NOMO-1 (cell line): ENCODE results near the gene ACAA2.

Experiments
- DNase-seq, 2 experiments: peaks; one replicate each; lab custom pipeline; 2025; ENCODE audit not compliant: unreplicated experiment in 2 of 2; lab: John Stamatoyannopoulos, UW

ACAA2 gene

DNA sequence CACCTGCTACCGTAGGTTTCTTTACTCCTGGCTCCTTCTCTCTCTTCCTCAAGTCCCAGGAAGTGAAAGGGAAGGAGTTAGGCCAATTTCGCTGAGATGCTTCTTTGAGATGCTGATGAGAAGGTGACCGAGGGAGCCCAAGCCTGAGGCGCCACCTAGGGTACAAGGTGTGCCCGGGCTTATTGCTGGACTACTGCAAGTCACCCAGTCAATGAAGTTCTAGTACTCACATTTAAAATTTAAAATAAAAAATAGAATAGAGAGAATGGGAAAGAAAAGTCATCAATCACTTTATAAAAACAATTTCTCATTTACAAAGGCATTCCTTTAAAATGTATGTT lies 45.3 kb downstream of the ACAA2 start:
- DNase-seq = peak in 1 of 2 experiments; percentile 14

DNA sequence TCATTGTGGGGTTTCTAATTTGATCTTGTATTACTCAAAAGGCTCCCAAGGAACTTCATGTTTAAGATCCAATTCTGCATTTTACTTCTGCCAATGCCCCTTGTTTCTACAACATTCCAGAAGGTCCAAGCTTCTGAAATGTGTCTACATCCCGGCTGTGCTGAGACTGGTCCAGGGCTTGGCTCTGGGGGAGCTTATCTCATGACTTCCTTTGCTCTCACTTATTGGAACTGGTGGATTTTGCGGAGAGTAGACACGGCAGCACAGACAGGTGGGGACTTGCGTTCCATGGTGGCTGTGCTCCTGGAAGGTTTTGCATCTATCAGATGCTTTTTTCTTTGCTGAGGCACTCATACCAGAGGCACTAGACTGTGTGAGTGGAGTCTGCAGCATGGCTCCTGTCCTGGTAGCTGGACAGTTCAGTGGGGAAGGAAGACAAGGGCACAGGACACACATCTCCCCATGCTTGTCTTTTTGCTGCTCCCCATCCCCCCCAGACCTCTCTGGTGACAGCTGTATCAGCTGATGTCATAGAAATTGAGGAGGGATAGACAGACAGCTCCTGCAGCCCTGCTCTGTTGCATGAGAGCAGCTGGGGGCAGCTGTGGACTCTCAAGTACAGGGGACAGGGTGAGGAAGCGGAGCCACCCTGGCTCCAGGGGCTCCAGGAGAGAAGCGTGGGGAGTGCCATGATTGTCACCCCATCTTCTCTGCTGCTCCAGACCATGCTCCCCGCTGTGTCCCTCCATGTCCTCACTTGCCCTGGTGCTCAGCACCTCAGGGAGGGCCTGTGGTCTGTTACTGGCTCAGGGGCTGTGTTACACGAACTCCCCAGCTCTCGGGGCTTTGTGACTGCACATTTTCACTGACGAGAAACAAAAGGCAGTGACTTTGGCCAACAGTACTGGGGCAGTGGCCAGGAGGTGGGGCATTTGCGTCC lies 46.0 kb downstream of the ACAA2 start:
- no peak for DNase-seq

DNA sequence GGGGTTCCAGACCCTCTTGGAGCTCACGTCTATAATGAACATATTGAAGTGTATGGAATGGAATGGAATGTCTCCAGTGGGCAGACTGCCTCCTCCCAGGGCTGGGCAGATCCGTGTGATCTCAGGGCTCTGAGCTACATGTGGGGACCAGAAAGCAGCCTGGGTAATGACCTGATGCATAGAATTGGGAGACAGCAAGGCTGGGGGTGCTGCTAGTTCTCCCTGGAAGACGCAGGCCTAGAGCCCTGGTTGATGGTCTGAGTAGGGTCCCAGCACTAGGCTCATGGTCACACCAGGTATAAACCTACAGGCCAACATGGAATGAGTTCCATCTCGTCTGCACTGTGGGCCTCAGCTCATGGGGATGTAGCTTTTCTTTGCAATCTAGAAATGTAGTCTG lies 46.7 kb downstream of the ACAA2 start:
- DNase-seq = no peak

DNA sequence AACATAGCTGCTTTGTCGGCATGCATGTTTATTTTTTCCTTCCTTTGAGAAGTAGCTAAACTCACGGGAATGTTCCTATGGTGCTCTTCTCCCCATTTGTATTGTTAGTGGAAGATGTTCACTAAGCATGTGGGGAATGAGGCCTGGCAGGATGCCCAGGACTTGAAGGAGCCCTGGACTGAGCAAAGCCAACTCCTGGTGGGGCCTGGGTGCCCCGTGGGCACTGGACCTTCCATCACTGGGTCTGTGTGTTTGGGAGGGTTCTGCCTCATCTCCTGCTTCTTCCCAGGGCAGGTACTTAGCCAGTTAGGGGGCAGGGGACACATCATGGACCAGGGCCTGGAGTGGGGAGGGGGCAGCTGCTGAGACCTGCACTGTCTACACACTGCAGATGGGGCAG lies 49.3 kb downstream of the ACAA2 start:
- DNase-seq = no peak

DNA sequence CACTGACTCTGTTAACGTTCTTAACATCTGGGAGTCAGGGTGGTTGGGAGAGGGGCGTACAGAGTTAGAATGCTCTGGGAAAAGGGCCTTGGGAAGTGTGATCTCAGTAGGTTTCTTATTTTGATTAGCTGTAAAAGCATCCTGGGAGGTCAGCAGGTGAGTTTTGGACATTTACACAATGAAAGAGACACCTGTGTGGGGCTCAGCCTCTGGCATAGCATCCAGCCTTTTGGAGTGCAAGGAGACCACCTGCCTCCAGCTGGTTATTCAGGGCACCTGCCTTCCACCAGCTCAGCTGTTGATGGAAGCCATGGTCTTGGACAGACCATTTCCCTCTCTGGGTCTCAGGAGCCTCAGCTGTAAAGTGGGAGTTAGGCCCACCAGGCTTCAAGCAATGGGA lies 49.7 kb downstream of the ACAA2 start:
- DNase-seq = no peak

DNA sequence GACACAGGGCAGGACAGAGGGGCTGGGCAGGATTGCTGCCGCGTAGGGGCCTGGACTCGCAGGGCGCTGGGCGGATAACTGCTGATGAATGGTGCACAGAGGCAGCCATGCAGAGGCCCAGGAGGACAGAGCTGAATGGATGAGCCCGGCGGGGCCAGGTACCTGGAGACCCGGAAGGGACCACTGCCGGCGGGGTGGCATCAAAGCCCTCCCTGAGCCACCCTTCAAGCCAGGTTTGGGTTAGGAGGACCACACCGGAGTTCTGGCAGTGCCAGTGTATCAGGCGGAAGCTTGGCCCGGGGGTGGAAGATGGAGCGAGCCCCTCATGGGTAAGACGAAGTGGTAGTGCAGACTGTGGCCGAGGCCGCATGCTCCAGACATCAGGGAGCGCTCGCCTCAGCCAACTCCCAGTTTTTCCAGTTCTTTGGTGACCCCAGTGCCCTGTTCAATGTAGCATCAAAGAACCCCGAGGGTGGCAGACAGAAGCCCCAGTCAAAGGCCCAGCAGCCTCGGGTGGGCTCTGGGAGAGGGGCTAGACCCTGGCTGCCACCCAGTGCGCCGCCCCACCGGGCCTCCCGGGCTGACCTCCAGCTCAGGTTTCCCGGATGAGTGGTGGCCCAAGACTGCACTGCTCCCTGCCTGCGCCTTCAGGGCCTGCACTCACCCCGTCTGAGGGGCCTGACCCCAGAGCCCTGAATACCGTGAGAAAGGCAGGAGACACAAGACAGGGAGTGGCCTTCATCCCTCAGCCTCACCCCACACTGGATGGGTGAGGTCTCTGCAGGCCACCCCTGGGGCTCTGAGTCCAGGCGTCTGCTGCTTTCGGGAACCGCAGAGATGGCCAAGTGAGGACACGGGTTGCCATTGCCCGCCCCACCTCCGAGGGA lies 50.9 kb downstream of the ACAA2 start:
- DNase-seq = no peak

DNA sequence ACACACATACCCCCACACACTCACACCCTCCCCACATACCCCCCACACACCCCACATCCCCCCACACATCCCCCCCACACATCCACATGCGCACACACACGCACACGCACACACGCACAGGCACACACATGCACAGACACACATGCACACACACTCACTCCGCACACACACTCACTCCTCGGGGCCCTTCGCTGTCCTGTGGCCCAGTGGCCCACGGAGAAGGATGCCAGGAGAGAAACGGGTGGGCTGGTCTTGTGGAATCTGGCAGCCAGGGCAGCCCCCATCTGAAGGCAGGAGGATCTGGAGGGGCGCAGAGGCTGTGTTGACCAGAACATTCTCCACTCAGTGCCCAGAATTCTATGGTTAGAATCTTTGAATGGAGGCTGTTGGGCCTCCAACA lies 51.6 kb downstream of the ACAA2 start:
- no peak for DNase-seq

DNA sequence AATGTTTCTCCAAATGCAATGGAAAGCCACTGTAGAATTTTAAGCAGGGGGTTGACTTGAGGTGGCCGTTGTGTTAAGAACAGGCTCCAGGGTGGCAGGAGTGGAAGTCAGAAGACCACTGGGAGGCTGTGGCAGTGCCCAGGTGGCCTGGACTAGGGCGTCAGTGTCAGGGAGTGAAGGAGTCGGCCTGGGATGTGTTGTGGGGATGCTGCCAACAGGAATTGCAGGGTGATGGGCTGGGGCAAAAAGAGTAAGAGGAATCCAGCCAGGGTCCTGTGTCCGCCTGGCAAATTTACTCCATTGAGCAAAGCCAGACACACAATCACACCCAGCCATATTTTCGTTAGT lies 55.1 kb downstream of the ACAA2 start:
- DNase-seq = no peak

DNA sequence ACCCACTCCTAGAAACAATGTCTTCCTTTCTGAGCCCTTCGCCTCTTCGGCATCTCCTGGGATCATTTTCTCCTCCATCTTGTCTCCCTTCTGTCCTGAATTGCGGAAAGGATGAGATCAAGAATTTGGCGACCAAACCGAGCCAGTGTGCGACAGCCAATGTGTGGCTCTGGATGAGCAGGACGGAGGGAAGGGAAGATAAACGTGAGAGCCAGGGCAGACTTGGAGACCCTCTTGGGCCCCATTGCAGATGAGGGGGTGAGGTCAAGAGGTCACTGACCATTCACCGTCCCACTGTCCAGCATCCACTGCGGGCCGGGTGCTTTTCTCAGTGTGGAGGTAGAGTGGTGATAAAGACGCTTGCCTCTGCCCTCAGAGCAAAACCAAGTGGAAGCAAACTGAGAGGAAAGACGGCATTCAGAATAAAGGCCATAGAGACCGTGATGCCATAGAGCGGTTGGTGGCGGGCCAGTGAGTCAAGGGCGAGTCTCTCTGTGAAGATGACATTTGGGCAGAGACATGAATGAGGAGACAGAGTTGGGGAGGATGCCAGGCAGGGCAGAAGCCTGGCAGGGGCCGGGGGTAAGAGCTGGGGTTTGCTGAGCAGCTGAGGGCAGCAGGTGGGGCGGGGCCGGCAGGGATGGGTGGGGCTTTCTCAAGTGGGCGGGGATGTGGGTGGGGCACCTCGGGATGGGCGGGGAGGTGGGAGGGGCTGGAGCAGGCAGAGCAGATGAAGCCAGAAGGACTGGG lies 55.6 kb downstream of the ACAA2 start:
- no peak for DNase-seq

DNA sequence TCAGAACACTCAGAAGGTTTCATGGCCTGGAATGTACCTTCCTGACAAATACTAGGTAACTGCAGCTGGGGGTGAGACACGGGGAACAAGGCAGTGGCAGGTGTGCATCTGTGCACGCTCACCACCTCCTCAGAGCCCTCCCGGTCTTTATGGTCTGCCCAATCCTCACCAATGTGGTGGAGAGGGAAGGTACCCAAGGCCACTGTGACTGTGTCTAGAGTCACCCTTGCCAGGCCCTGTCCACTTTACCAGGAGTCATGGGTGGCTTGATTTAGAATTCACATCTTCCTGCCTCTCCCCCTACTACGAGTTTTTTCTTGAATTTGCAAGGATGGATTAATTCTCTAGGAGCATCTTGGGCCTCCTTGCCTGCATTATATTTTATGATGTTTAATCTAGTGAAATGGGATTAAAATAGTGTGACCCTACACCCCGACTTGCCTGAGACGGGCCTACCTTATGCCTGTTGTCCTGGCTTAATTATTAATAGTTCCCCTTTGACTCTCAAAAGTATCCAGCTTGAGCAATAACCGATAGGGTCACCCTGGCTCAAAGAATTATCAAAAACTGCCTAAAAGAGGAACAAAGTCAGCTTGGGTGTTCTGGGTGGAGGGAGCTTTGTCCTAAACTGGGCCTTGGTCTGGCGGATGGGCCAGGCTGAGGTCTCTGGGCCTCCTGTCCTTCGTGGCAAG lies 56.5 kb downstream of the ACAA2 start:
- peak; percentile 71 for DNase-seq

DNA sequence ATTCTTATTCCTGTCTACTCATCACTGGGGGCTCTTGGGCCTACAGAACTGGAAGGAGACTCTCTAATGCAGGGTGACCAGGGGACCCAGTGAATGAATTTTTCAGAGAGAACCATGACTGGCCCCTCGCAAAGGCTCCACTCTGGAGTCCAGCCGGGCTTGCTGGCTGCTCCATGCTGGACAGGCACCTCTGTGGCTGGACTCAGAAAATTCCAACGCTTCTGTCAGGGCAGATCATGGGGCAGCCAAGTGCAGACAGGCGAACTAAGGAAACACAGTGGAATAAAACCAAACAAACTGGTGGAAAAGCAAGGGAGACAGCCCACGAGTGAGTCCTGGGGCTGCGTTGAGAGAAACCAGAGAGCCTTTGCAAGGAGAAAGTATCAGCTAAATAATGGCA lies 57.2 kb downstream of the ACAA2 start:
- no peak for DNase-seq

DNA sequence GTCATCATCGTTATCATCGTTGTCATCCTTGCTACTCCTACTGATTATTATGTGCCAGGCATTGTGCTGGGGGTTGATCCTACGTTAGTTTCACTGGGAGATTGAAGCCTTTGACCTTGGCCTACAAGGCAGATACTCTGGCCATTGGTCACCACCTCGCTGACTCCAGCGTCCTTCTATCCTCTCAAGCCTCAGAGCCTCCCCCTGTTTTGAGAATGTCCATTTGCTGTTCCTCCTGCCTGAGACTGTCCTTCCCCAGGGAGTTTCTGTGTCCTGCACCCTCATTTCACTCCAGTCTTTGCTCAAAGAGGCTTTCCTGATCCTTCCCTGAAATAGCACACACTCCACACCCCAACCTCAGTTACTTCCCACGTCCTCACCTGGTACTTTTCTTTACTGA lies 57.8 kb downstream of the ACAA2 start:
- DNase-seq = no peak

DNA sequence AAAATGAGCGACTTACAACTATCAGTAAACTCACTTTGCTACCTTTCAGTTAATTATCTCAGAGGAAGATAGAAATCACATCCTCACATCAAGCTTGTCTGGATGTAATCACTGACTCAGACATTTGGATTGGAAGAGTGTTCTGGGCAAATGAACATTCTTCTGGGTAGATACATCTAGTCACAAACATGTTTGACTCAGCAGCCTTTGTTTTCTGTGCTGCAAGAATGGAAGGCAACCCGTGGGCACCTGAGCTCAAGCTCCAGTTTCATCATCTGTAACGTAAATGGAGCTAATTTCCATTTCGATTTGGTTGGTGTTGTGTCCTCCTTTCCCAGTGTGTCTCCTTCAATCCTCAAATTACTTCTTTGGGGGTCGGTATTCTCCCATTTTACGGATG lies 58.5 kb downstream of the ACAA2 start:
- no peak for DNase-seq

DNA sequence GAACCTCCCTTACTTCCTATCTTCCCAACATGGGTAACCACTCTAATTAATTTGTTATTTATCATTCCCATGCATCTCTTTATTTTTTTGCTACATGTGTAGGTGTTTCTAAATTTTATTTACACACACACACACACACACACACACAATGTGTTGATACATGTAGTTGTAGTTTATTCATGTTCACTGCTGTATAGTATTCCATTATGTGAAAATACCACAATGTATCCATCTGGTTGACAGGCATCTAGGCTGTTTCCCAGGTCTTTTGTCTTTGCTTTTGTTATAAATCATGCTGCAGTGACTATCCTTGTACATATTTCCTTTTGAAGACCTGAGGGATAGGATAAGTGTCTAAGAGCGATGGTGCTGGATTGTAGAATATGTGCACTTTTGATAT lies 59.7 kb downstream of the ACAA2 start:
- no peak for DNase-seq

DNA sequence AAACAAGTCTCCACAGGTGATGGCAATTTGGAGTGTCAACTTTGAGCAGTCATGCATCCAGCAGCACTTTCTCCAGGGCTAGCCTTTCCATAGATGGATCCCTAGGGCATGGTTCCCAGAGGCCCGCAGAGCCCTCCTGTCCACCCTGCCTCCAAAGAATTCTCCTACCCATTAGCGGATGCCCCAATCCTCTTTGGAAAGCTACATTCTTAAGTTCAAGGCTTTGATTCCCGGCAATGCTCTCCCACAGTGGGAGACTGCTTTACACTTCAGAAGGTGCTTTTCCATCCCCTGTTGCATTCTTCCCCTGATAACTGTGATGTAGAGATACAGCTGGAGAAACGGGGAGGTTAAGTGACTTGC lies 61.3 kb downstream of the ACAA2 start:
- DNase-seq = no peak

DNA sequence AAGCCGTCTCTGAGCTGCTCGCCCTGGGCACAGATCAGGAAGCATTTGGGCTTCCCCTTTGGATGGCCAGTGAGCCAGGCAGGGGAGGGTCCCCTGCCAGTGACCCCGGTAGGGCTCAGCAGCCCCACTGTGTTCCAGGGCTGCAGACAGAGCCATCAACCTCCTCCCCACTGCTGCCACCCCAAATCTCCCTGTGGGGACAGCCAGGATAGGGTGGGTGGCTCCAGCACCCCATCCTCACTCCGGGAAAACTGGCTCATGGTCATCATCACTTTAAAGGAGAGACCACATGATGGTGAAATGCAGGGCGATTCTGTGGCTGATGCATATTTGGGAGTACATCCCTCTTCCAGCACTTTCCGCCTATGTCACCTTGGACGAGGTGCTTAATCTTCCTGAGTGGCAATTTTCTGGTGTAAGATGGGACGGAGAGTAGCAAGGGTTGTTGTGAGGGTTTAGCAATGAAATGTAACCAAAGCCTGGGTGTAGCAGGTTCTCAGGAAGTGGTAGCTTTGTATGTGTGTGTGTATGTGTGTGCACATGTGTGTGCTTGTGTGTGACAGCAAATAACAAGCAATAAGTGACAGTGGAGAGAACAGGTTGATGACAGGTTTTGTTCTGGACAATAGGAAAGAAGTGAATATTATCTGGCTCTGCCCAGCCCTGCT lies 61.8 kb downstream of the ACAA2 start:
- DNase-seq = no peak

DNA sequence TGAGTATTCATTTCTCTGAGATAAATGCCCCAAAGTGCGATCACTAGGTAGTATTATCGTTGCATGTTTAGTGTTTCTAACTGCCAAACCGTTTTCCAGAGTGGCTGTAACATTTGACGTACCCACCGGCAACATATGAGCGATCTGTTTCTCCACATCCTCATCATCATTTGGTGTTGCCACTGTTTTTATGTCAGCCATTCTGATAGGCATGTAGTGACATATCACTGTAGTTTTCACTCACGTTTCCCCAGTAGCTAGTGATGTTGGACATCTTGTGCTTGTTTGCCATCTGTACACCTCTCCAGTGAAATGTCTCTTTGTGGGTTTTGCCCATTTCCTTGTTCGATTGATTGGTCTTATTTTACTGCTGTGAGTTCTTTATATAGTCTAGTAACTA lies 63.8 kb downstream of the ACAA2 start:
- DNase-seq = no peak

DNA sequence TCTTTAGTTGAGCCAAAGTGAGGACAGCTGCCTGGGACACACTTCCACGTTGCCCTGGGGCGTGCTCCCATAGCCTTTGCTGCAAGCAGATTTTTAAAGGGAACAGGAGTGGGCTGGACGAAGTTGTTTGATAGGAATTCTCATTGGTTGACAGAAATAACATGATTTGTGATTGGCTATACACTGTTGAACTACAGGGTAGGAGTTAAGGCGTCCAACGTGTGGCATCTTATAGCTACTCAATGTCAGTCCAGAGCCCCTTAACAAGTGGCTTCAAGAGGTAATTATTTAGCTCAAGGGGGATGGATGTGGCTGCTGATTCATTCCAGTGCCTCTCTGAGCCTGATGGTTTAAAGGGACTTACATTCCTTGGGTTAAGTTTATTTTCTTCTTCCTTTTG lies 65.5 kb downstream of the ACAA2 start:
- no peak for DNase-seq

DNA sequence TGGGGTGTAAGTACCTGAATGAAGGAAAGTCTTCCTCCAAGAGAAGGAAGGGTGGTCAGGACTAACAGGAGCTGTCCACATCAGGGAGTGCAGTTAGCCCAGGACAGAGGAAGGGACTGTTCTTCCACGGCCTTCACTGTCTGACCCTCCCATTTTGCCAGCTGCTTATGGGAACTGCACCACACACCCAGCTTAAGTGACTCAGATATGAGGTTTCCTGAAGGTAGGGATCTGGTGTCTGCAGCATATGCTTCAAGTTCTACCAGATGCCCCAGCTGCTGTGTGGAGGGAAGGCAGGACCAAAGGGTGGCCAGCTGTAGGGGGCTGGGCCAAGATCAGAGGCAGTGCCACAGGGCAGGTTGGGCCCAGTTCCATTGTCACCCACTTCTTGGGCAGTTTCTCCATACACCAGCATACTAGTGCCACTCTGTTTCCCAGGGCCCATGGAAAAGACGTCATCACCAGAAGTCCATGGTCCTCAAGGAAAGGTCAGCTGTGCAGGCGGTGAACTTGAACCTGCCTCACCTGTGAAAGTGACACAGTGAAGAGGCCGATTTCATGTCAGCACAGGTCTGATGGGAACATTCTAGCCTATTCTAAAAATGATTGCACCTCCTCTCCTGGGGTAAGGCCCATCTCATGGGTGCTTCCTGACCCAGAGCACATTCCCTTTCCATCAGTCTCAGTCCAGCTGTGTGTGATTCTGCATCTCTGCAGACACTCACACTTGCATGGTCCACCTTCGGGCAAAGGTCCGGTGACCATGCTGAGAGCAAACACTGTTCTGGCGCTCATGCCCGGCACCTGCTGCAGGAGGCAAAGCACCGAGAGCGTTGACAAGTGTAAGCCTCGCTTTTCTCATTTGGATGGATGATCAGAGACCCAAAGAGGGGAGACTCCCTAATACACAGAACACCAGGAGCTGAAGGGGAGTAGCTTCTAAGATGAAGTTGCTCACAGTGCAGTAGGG lies 68.0 kb downstream of the ACAA2 start:
- DNase-seq = no peak
